ENCODE results near the gene BRD9. TPM values are rescaled to one million over a fixed set of nuclear protein-coding genes. Genes with fewer than 3 reads are reported as not detected.

The BRD9 gene
- total and polyA plus RNA-seq, 4 donors = 33.4 to 49.2 (median 41.2) TPM

GRCh38 chr5:907366-907910 is 14.8 kb upstream of the BRD9 start:
- Histone ChIP-seq H3K27me3 (ENCODE audit: control insufficient read depth, insufficient read depth, low read length) (no peaks in the 10 kb centered on the region), H3K27ac (ENCODE audit: low read depth, low read length) (no peak overlapping the region), H3K4me1 (ENCODE audit: control insufficient read depth, insufficient read depth, low read length) (peaks cover 3% of the 10 kb centered on the region), H3K36me3 (ENCODE audit: control insufficient read depth, insufficient read depth, low read length) (peaks cover 35% of the 10 kb centered on the region), H3K9me3 (ENCODE audit: control insufficient read depth, insufficient read depth, low read length) (no peaks in the 10 kb centered on the region), H3K4me3 (ENCODE audit: low read depth, low read length) (no peak overlapping the region)
- DNase-seq (ENCODE audit: low read depth in 4 of 6, low spot score in 6 of 6) = no peak
- WGBS (ENCODE audit: insufficient coverage) = over 99% methylated on average over 7 of the region's 7 CpGs

- 98% methylated on average over 7 of the region's 12 CpGs for WGBS (ENCODE audit: insufficient coverage)
- H3K27ac ChIP-seq (ENCODE audit: low read depth, low read length) = no peak overlapping the region
- H3K36me3 ChIP-seq (ENCODE audit: control insufficient read depth, insufficient read depth, low read length) = peaks cover 25% of the 10 kb centered on the region
- H3K4me1 ChIP-seq (ENCODE audit: control insufficient read depth, insufficient read depth, low read length) = no peaks in the 10 kb centered on the region
- H3K9me3 ChIP-seq (ENCODE audit: control insufficient read depth, insufficient read depth, low read length) = no peaks in the 10 kb centered on the region
- H3K4me3 ChIP-seq (ENCODE audit: low read depth, low read length) = no peak overlapping the region
- DNase-seq (ENCODE audit: low read depth in 4 of 6, low spot score in 6 of 6) = no peak
- no peaks in the 10 kb centered on the region for H3K27me3 ChIP-seq (ENCODE audit: control insufficient read depth, insufficient read depth, low read length)
Observed at GRCh38 chr5:905139-905642, 12.6 kb upstream of the BRD9 start.

GRCh38 chr5:903756-904096 is 11.1 kb upstream of the BRD9 start:
- no peaks in the 10 kb centered on the region for H3K4me1 ChIP-seq (ENCODE audit: control insufficient read depth, insufficient read depth, low read length)
- peaks cover 15% of the 10 kb centered on the region for H3K36me3 ChIP-seq (ENCODE audit: control insufficient read depth, insufficient read depth, low read length)
- H3K9me3 ChIP-seq (ENCODE audit: control insufficient read depth, insufficient read depth, low read length) = no peaks in the 10 kb centered on the region
- no peaks in the 10 kb centered on the region for H3K27me3 ChIP-seq (ENCODE audit: control insufficient read depth, insufficient read depth, low read length)
- no peak for DNase-seq (ENCODE audit: low read depth in 4 of 6, low spot score in 6 of 6)
- H3K27ac ChIP-seq (ENCODE audit: low read depth, low read length) = no peak overlapping the region
- WGBS (ENCODE audit: insufficient coverage) = 100% methylated on average over 4 of the region's 6 CpGs
- no peak overlapping the region for H3K4me3 ChIP-seq (ENCODE audit: low read depth, low read length)

- H3K36me3 ChIP-seq (ENCODE audit: control insufficient read depth, insufficient read depth, low read length) = peaks cover 4% of the 10 kb centered on the region
- no peak for DNase-seq (ENCODE audit: low read depth in 4 of 6, low spot score in 6 of 6)
- no peaks in the 10 kb centered on the region for H3K4me1 ChIP-seq (ENCODE audit: control insufficient read depth, insufficient read depth, low read length)
- no peaks in the 10 kb centered on the region for H3K9me3 ChIP-seq (ENCODE audit: control insufficient read depth, insufficient read depth, low read length)
- H3K27me3 ChIP-seq (ENCODE audit: control insufficient read depth, insufficient read depth, low read length) = no peaks in the 10 kb centered on the region
- H3K27ac ChIP-seq (ENCODE audit: low read depth, low read length) = no peak overlapping the region
- H3K4me3 ChIP-seq (ENCODE audit: low read depth, low read length) = no peak overlapping the region
- WGBS (ENCODE audit: insufficient coverage) = 89% methylated on average over 13 of the region's 16 CpGs
Observed at GRCh38 chr5:902129-902916, 9.7 kb upstream of the BRD9 start.

- no CpG with 5 or more reads among the region's 4 CpGs for WGBS (ENCODE audit: insufficient coverage)
- H3K4me1 ChIP-seq (ENCODE audit: control insufficient read depth, insufficient read depth, low read length) = no peaks in the 10 kb centered on the region
- no peak overlapping the region for H3K27ac ChIP-seq (ENCODE audit: low read depth, low read length)
- H3K9me3 ChIP-seq (ENCODE audit: control insufficient read depth, insufficient read depth, low read length) = no peaks in the 10 kb centered on the region
- H3K4me3 ChIP-seq (ENCODE audit: low read depth, low read length) = no peak overlapping the region
- no peak for DNase-seq (ENCODE audit: low read depth in 4 of 6, low spot score in 6 of 6)
- no peaks in the 10 kb centered on the region for H3K27me3 ChIP-seq (ENCODE audit: control insufficient read depth, insufficient read depth, low read length)
- peaks cover 4% of the 10 kb centered on the region for H3K36me3 ChIP-seq (ENCODE audit: control insufficient read depth, insufficient read depth, low read length)
Observed at GRCh38 chr5:900781-901180, 8.2 kb upstream of the BRD9 start.

GRCh38 chr5:893711-894110 is 1.1 kb upstream of the BRD9 start:
- Histone ChIP-seq H3K27me3 (ENCODE audit: control insufficient read depth, insufficient read depth, low read length) (no peaks in the 10 kb centered on the region), H3K4me1 (ENCODE audit: control insufficient read depth, insufficient read depth, low read length) (peaks cover 25% of the 10 kb centered on the region), H3K9me3 (ENCODE audit: control insufficient read depth, insufficient read depth, low read length) (no peaks in the 10 kb centered on the region), H3K4me3 (ENCODE audit: low read depth, low read length) (no peak overlapping the region), H3K36me3 (ENCODE audit: control insufficient read depth, insufficient read depth, low read length) (peaks cover 25% of the 10 kb centered on the region), H3K27ac (ENCODE audit: low read depth, low read length) (no peak overlapping the region)
- 94% methylated on average over 7 of the region's 9 CpGs for WGBS (ENCODE audit: insufficient coverage)
- no peak for DNase-seq (ENCODE audit: low read depth in 4 of 6, low spot score in 6 of 6)

- 0% methylated on average over 31 of the region's 31 CpGs for WGBS (ENCODE audit: insufficient coverage)
- H3K4me3 ChIP-seq (ENCODE audit: low read depth, low read length) = peak overlapping the region; percentile 45
- no peak overlapping the region for H3K27ac ChIP-seq (ENCODE audit: low read depth, low read length)
- DNase-seq (ENCODE audit: low read depth in 4 of 6, low spot score in 6 of 6) = no peak
- peaks cover 25% of the 10 kb centered on the region for H3K4me1 ChIP-seq (ENCODE audit: control insufficient read depth, insufficient read depth, low read length)
- H3K27me3 ChIP-seq (ENCODE audit: control insufficient read depth, insufficient read depth, low read length) = no peaks in the 10 kb centered on the region
- H3K9me3 ChIP-seq (ENCODE audit: control insufficient read depth, insufficient read depth, low read length) = no peaks in the 10 kb centered on the region
- peaks cover 28% of the 10 kb centered on the region for H3K36me3 ChIP-seq (ENCODE audit: control insufficient read depth, insufficient read depth, low read length)
Observed at GRCh38 chr5:893137-893506, 521 bp upstream of the BRD9 start.

GRCh38 chr5:891837-892393 is 686 bp downstream of the BRD9 start:
- H3K27me3 ChIP-seq (ENCODE audit: control insufficient read depth, insufficient read depth, low read length) = no peaks in the 10 kb centered on the region
- H3K4me1 ChIP-seq (ENCODE audit: control insufficient read depth, insufficient read depth, low read length) = peaks cover 25% of the 10 kb centered on the region
- H3K9me3 ChIP-seq (ENCODE audit: control insufficient read depth, insufficient read depth, low read length) = no peaks in the 10 kb centered on the region
- 19% methylated on average over 18 of the region's 25 CpGs for WGBS (ENCODE audit: insufficient coverage)
- DNase-seq (ENCODE audit: low read depth in 4 of 6, low spot score in 6 of 6) = peak in 1 of 6 donors; percentile 1
- H3K4me3 ChIP-seq (ENCODE audit: low read depth, low read length) = peak overlapping the region; percentile 84
- H3K27ac ChIP-seq (ENCODE audit: low read depth, low read length) = peak overlapping the region; percentile 25
- H3K36me3 ChIP-seq (ENCODE audit: control insufficient read depth, insufficient read depth, low read length) = peaks cover 39% of the 10 kb centered on the region

GRCh38 chr5:891117-891836 is 1.3 kb downstream of the BRD9 start:
- H3K27ac ChIP-seq (ENCODE audit: low read depth, low read length) = no peak overlapping the region
- 87% methylated on average over 33 of the region's 34 CpGs for WGBS (ENCODE audit: insufficient coverage)
- peaks cover 46% of the 10 kb centered on the region for H3K36me3 ChIP-seq (ENCODE audit: control insufficient read depth, insufficient read depth, low read length)
- no peaks in the 10 kb centered on the region for H3K9me3 ChIP-seq (ENCODE audit: control insufficient read depth, insufficient read depth, low read length)
- H3K27me3 ChIP-seq (ENCODE audit: control insufficient read depth, insufficient read depth, low read length) = no peaks in the 10 kb centered on the region
- no peak for DNase-seq (ENCODE audit: low read depth in 4 of 6, low spot score in 6 of 6)
- peaks cover 25% of the 10 kb centered on the region for H3K4me1 ChIP-seq (ENCODE audit: control insufficient read depth, insufficient read depth, low read length)
- H3K4me3 ChIP-seq (ENCODE audit: low read depth, low read length) = peak overlapping the region; percentile 84
